GM18870 (cell line): ENCODE data around the gene ITGAD.
A peak's percentile ranks its signal among the peaks of the same experiment; 100 is the strongest.

Experiments used
- ATAC-seq: cut with Tn5 transposase; IDR thresholded peaks from one replicate; pipeline ENCODE4 v1.9.1; 2021; ENCODE audit warnings: moderate library complexity; ENCODE audit not compliant: unreplicated experiment

ITGAD gene

DNA sequence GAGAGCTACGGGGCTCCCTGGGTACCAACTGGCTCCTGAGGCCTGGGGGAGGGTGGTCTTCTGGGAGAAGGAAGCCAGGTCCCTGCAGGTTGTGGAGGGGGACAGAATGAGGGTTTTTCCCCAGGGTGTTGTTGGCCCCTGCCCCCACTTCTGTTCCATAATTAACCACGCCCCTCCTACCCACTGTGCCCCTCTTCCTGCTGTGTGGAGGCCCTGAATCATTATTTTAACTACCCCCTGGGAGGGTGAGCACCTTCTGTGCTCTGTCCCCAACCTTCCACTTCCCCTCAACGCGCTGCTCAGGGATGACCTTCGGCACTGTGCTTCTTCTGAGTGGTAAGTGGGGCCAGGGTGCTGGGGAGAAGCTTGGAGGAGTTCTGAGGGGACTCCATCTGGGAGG is at the start of gene ITGAD:
ITGAD (plus strand) TSS at position 280 of the 400 bp plus-strand sequence; CDS start at position 306, 26 bp downstream.
- no peak for ATAC-seq

- peak; percentile 96 for ATAC-seq
These were observed 48.4 kb upstream of the ITGAD start for GRCh38 chr16:31344712-31345111.

DNA sequence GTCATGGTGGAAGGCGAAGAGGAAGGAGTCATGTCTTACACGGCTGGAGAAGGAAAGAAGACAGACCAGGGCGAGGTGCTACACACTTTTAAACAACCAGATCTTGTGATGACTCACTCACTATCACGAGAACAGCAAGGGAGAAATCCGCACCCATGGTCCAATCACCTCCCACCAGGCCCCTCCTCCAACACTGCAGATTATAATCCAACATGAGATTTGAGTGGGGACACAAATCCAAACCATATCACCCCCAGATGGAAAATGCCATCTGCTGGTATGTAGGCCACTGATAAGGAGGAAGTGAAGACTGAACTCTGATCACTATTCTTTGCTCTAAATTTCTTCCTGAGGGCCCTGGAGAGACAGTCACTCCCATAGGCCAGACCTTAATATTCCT is 45.7 kb upstream of the ITGAD start:
- ATAC-seq, result no peak

DNA sequence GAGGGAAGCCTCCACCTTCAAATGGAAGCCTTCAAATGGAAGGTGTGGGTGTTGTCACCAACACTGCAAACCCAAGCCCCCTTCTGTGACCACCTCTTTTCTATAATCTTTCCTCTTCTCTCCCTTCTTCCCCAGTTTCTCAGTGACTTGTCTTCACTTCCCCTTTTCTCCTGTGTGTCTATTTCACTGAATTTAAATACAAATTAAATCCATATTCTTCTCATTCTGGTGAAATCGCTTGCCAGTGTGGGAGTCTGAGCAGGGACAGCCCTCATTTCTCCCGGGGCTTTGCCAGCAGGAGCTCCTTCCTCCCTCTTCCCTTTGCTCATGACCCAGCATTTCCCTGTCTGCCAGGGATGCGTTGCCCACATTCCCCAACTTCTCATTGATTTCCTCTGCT is 44.6 kb upstream of the ITGAD start:
- no peak for ATAC-seq

DNA sequence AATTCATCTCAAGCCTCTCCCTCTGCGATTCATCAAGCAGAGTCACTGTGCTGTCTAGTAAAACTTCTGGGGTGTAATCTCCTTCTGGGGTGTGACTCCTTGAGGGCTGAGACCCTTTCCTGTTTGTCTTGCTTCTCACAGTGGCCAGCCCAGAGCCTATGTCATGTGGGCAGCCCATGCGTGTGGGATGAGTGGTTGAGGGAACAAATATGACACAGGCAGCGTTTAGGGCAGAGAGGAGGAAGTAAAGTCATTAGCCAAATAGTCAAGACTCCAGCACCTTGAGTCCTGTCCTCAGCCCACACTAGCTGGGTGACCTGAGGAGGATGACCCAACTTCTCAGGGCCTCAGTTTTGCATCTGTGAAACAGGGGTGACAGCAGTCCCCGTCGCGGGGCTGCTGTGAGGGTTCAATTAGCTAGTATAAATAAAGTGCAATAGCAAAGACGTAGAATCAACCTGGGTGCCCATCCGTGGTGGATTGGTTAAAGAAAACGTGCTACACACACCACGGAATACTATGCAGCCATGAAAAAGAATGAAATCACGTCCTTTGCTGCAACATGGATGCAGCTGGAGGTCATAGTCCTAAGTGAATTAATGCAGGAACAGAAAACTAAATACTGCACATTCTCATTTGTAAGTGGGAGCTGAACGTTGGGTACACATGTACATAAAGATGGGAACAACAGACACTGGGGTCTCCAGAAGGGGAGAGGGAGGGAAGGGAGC is 42.7 kb upstream of the ITGAD start:
- no peak for ATAC-seq

GRCh38 chr16:31351246-31351941 is 41.7 kb upstream of the ITGAD start:
- no peak for ATAC-seq

DNA sequence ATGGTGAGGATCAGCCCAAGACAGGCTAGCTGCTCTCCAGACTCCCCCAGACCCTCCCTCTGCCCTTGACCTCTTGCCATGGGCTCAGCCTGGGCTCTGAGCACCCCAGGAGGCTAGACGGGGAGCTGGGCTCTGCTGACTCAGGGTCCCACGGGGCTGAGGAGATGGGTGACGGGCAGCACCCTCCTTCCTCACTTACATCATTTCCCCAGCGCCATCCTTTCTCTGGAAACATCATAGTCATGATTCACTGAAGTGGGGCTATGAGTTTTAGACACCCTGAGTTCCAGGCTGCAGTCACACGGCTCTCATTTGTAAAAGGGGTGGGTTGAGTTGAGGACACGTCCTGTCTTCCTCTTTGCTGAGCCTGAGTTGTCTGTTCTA is 41.2 kb upstream of the ITGAD start:
- no peak for ATAC-seq

GRCh38 chr16:31352376-31353115 is 40.6 kb upstream of the ITGAD start:
- ATAC-seq, result no peak

DNA sequence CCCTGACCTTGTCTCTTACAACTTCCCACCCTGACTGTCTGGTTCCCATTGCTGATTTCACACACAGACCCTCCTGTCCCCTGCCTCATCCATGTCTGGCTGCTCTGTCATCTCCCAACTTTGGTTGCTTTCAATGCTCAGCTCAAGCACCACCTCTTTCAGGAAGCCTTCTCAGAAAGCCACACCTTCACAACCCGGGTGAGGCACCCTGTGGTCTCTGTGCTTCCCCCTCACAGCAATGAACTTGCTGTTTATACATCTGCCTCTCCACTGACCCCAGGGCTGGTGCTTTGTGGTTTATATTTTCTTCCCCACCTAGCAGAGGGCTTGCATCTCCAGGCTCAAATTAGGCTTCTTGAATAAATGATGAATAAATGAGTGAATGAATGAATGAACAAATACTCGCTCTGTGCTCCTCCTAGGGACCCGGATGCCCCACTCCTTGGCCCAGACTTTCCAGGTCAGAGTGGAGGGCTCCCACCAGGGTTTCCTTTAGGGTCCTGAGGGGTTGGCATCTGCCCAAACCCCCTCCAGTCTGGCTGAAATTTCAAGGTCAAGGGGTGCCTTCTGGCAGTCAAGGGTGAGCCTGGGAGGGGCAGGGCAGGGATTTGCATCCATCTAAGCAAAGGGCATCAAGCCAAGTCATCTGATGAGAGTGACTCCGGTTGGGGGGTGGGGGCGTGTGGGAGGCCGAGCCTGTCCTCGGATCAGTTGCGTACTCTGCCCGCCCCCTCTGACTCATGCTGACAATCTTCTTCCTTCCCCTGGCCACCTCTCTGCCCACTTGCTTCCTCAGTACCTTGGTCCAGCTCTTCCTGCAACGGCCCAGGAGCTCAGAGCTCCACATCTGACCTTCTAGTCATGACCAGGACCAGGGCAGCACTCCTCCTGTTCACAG is 38.5 kb upstream of the ITGAD start, which contains the start of gene ITGAX:
ITGAX (plus strand) TSS at position 783 of the 898 bp plus-strand sequence; CDS start at position 862, 79 bp downstream.
- peak; percentile 61 for ATAC-seq

GRCh38 chr16:31355431-31356100 is 37.6 kb upstream of the ITGAD start:
- no peak for ATAC-seq

DNA sequence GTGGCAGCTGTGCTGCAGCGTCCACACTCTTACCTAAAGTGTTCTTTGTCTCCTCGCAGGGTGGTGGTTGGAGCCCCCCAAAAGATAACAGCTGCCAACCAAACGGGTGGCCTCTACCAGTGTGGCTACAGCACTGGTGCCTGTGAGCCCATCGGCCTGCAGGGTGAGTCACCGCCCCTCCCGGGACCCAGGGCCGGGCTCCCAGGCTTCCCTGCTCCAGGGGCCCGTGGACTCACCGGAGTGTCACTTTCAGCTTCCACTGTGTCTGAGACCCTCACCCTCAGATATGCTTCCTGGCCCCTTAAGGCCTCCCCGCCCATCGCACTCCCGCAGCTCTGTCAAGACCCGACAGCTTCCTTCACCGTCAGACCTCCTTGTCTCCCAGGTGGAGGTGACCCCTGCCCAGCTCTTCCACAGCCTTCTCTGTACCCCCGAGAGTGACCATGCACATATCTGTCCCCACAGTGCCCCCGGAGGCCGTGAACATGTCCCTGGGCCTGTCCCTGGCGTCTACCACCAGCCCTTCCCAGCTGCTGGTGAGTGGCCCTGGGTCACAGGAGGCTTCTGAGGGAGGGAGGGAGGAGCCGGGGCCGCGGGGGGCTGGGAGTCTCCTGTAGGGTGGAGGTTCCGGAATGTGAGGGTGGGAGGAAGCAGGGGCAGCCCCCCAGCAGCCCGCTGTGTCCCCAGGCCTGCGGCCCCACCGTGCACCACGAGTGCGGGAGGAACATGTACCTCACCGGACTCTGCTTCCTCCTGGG is 36.4 kb upstream of the ITGAD start:
- no peak for ATAC-seq

GRCh38 chr16:31357324-31358109 is 35.6 kb upstream of the ITGAD start:
- no peak for ATAC-seq

GRCh38 chr16:31360251-31360650 is 32.9 kb upstream of the ITGAD start:
- no peak for ATAC-seq

- no peak for ATAC-seq
These were observed 31.7 kb upstream of the ITGAD start for GRCh38 chr16:31361201-31362110.

DNA sequence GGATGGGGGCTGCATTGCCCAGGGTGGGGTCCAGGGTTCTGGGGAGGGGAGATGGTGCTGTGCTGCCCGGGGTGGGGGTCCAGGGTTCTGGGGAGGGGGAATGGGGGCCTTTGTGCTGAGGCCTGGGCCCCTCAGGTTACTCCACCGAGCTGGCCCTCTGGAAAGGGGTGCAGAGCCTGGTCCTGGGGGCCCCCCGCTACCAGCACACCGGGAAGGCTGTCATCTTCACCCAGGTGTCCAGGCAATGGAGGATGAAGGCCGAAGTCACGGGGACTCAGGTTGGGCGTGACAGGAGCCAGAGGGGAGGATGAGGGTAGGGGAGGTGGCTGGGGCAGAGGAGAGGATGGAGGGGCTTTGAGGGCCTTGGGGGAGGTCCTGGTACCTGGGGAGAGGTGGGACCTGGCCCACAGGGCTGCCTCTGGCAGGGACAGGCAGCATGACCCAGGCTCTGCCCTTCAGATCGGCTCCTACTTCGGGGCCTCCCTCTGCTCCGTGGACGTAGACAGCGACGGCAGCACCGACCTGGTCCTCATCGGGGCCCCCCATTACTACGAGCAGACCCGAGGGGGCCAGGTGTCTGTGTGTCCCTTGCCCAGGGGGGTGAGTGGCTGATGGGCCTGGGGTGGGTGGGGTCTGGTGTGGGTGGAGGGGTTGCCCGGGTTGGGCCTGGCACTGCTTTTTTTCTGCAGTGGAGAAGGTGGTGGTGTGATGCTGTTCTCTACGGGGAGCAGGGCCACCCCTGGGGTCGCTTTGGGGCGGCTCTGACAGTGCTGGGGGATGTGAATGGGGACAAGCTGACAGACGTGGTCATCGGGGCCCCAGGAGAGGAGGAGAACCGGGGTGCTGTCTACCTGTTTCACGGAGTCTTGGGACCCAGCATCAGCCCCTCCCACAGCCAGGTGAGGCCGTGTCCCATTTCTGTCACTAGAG is 30.4 kb upstream of the ITGAD start:
- no peak for ATAC-seq

- ATAC-seq, result no peak
These were observed 29.4 kb upstream of the ITGAD start for GRCh38 chr16:31363721-31364120.

DNA sequence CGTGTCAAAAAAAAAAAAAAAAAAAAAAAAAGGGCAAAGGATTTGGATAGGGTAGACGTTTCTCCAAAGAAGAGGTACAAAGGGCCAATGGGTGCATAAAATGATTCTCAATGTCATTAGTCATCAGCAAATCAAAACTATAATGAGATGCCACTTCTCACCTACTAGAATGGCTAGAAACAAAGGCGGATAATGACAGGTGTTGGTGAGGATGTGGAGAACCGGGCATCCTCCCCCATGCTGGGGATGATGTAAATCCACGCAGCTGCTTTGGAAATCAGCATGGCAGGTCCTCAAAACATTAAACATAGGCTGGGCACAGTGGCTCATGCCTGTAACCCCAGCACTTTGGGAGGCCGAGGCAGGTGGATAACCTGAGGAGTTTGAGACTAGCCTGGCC is 28.7 kb upstream of the ITGAD start:
- ATAC-seq, result no peak
